GM12878 (cell line): ENCODE results near the gene EFHD1. TPM values are rescaled to one million over a fixed set of nuclear protein-coding genes. Genes with fewer than 3 reads are reported as not detected.

Source experiments
- ATAC-seq: fragments of 200-7000 bp; cut with Tn5 transposase; 3 replicates; pipeline ENCODE4 v1.9.1; 2020; ENCODE audit warnings: mild to moderate bottlenecking, moderate library complexity
- BruUV-seq: library from RNA; stranded (reverse); fragments of 400-500 nt; replicated peaks from 2 replicates; lab custom pipeline; 2021; lab: Mats Ljungman, UMichigan
- CTCF ChIA-PET: fragments of 300-600 bp; sonication (Branson Sonifier 250); formaldehyde crosslinking; extraction: SDS; loops from one replicate; lab custom pipeline; 2021; ENCODE audit warnings: inconsistent platforms; lab: Yijun Ruan, JAX
- POLR2A ChIA-PET: fragments of 350-600 bp; formaldehyde crosslinking; extraction: SDS; loops from one replicate; lab custom pipeline; 2021; ENCODE audit warnings: inconsistent platforms; lab: Charles Lee
- RAD21 ChIA-PET: fragments of 300-600 bp; sonication (Branson Sonifier 250); formaldehyde crosslinking; loops from one replicate; lab custom pipeline; 2023; ENCODE audit warnings: antibody characterized with exemption; ENCODE audit not compliant: unreplicated experiment; lab: Charles Lee
- SMC1A ChIA-PET: fragments of 300-600 bp; sonication (Branson Sonifier 250); formaldehyde crosslinking; loops from one replicate; lab custom pipeline; 2023; ENCODE audit not compliant: unreplicated experiment, uncharacterized antibody; lab: Charles Lee
- DNase-seq: peaks from one replicate; pipeline ENCODE4 v3.0.0-alpha.2; 2011; ENCODE audit warnings: low read depth, low spot score
- FAIRE-seq: peaks from 3 replicates; lab custom pipeline; 2011; peaks lifted over from hg19 to GRCh38; lab: Jason Lieb, UNC
- H2AFZ ChIP-seq: 2 replicates; pipeline ENCODE4 v1.6.0; 2011; ENCODE audit warnings: low read depth, low read length, control low read depth; ENCODE audit not compliant: control insufficient read depth
- H3K27ac ChIP-seq: 2 replicates; pipeline ENCODE4 v1.5.1; 2011; ENCODE audit warnings: control low read depth; ENCODE audit not compliant: control insufficient read depth, insufficient read depth
- H3K27me3 ChIP-seq, 2 experiments: replicated peaks in 1 of 2; 2 replicates each; pipeline versions ENCODE4 v1.6.0 to v1.6.1; 2011; ENCODE audit warnings: low read length in 1 of 2; ENCODE audit not compliant: control insufficient read depth in 2 of 2, insufficient read depth in 2 of 2
- H3K36me3 ChIP-seq, 2 experiments: 2 replicates each; pipeline ENCODE4 v1.5.1; 2011; ENCODE audit warnings: low read length in 1 of 2; ENCODE audit not compliant: control insufficient read depth in 2 of 2, insufficient read depth in 2 of 2
- H3K4me1 ChIP-seq: 2 replicates; pipeline ENCODE4 v1.6.1; 2011; ENCODE audit warnings: mild to moderate bottlenecking, low read length, moderate library complexity, mixed read lengths; ENCODE audit not compliant: control insufficient read depth, insufficient read depth
- H3K4me2 ChIP-seq: 2 replicates; pipeline ENCODE4 v1.6.0; 2011; ENCODE audit warnings: control low read depth; ENCODE audit not compliant: control insufficient read depth, insufficient read depth
- H3K4me3 ChIP-seq: fragments of 200-600 bp; sonication (generic); 2 replicates; pipeline ENCODE4 v1.5.1; 2016
- H3K79me2 ChIP-seq: 2 replicates; pipeline ENCODE4 v1.6.0; 2011; ENCODE audit warnings: low read length; ENCODE audit not compliant: control insufficient read depth, insufficient read depth
- H3K9ac ChIP-seq: 2 replicates; pipeline ENCODE4 v1.8.0; 2011; ENCODE audit warnings: low read length, control low read depth, mixed read lengths; ENCODE audit not compliant: control insufficient read depth, insufficient read depth
- H3K9me3 ChIP-seq: replicated peaks from 3 replicates; pipeline ENCODE4 v1.5.1; 2011; ENCODE audit warnings: mild to moderate bottlenecking, low read length; ENCODE audit not compliant: control insufficient read depth, insufficient read depth
- H4K20me1 ChIP-seq: 2 replicates; pipeline ENCODE4 v1.6.0; 2011; ENCODE audit not compliant: control insufficient read depth, insufficient read depth
- ASH2L ChIP-seq: fragments of 300-600, 200-600 bp; sonication (generic); IDR thresholded peaks from 2 replicates; pipeline ENCODE4 v1.6.1; 2017; ENCODE audit warnings: low read depth, mild to moderate bottlenecking, borderline replicate concordance
- E2F4 ChIP-seq: IDR thresholded peaks from 2 replicates; pipeline ENCODE4 v1.6.1; 2012; ENCODE audit warnings: low read depth, low read length, improper control_type of control experiment
- KAT2A ChIP-seq: conservative IDR thresholded peaks from 2 replicates; pipeline ENCODE4 v1.6.1; 2011; ENCODE audit warnings: low read depth, low read length; ENCODE audit not compliant: control insufficient read depth
- KLF5 ChIP-seq: fragments of 450-650 bp; IDR thresholded peaks from 2 replicates; pipeline ENCODE4 v1.6.1; 2014; ENCODE audit warnings: mild to moderate bottlenecking; ENCODE audit not compliant: partially characterized antibody
- MEF2B ChIP-seq: fragments of 450-650 bp; IDR thresholded peaks from 2 replicates; pipeline ENCODE4 v1.6.1; 2018; ENCODE audit warnings: mild to moderate bottlenecking, moderate library complexity; ENCODE audit not compliant: partially characterized antibody, poor library complexity, severe bottlenecking
- NBN ChIP-seq: fragments of 450-650 bp; IDR thresholded peaks from 2 replicates; pipeline ENCODE4 v1.6.1; 2016
- NRF1 ChIP-seq: conservative IDR thresholded peaks from 2 replicates; pipeline ENCODE4 v1.6.1; 2011; ENCODE audit warnings: mild to moderate bottlenecking, low read depth, low read length, improper control_type of control experiment
- RFX5 ChIP-seq: IDR thresholded peaks from 2 replicates; pipeline ENCODE4 v1.6.1; 2011; ENCODE audit warnings: low read depth, low read length, improper control_type of control experiment
- SIN3A ChIP-seq: IDR thresholded peaks from 2 replicates; pipeline ENCODE4 v1.6.1; 2012; ENCODE audit warnings: low read depth, low read length, improper control_type of control experiment
- SMC3 ChIP-seq: IDR thresholded peaks from 2 replicates; pipeline ENCODE4 v1.6.1; 2011; ENCODE audit warnings: low read length, improper control_type of control experiment, borderline replicate concordance
- TBL1XR1 ChIP-seq: IDR thresholded peaks from 2 replicates; pipeline ENCODE4 v1.6.1; 2012; ENCODE audit warnings: low read depth, low read length, improper control_type of control experiment
- TCF7 ChIP-seq: IDR thresholded peaks from 2 replicates; pipeline ENCODE4 v1.6.1; 2014; ENCODE audit warnings: antibody characterized with exemption, borderline replicate concordance
- ZNF622 ChIP-seq: fragments of 450-650 bp; IDR thresholded peaks from 2 replicates; pipeline ENCODE4 v1.6.1; 2017; ENCODE audit warnings: mild to moderate bottlenecking, inconsistent platforms
- WGBS: methylation state at CpG from one replicate; pipeline ENCODE4 v1.1.6; 2016; ENCODE audit warnings: low lambda C conversion rate; ENCODE audit not compliant: insufficient replicate concordance, insufficient coverage; ENCODE audit errors: missing lambda C conversion rate; 5-methylcytosine and 5-hydroxymethylcytosine counted together
- in situ Hi-C: fragments of 300-500 bp; cut with MboI; formaldehyde crosslinking; loops from 9 replicates; pipeline ENCODE4 v1.14.3; 2018; ENCODE audit warnings: mixed read lengths
- intact Hi-C: fragments of 100-400 bp; cut with micrococcal nuclease; formaldehyde crosslinking; loops from one replicate; pipeline ENCODE4 v1.14.2; 2022; ENCODE audit not compliant: unreplicated experiment
- polyA plus RNA-seq, 11 experiments: library from polyadenylated mRNA; depleted of rRNA in 4 of 11; unstranded in 6 of 11; stranded (reverse) in 5 of 11; fragments of >200 nt; fragmentation: Nextera tagmentation in 4 of 11; fragmentation: Illumina TruSeq in 1 of 11; extraction: Ambion mirVana in 4 of 11; extraction: Trizol in 1 of 11; gene quantifications; 1 replicate in 1 of 11; 2 replicates in 10 of 11; pipeline versions ENCODE4 v1.2.1 to v1.2.3, GENCODE V29; 2011 to 2016; ENCODE audit warnings: inconsistent platforms in 2 of 11, missing spikeins in 2 of 11, low read depth in 1 of 11
- total RNA-seq, 4 experiments: library from RNA; depleted of rRNA in 3 of 4; stranded (reverse); fragments of >200 nt in 3 of 4; fragmentation: Illumina TruSeq in 1 of 4; extraction: Trizol in 1 of 4; gene quantifications; 2 replicates each; pipeline versions ENCODE4 v1.2.1 to v1.2.3, GENCODE V29; 2013 to 2021
- TF ChIP-seq, protein P1 (sequence below): IDR thresholded peaks from 2 replicates; pipeline ENCODE4 v1.6.1; 2011; ENCODE audit warnings: mild to moderate bottlenecking, low read depth, low read length, moderate library complexity; ENCODE audit not compliant: insufficient replicate concordance

Gene EFHD1
- total and polyA plus RNA-seq, 10 of the 15 experiments (the other 5 are each of a cell fraction or from before 2014, with no cell fraction given), result 0.07 TPM; not detected in 9

- H3K27ac ChIP-seq, result no peak overlapping the region
- no peaks in the 10 kb centered on the region for H3K79me2 ChIP-seq
- H3K27me3 ChIP-seq, result no peaks in the 10 kb centered on the region; a peak in 1 of 4 replicates
- no peaks in the 10 kb centered on the region for H3K9me3 ChIP-seq
- ATAC-seq (no peak), DNase-seq (no peak), FAIRE-seq (no peak)
- TF ChIP-seq SMC3 (no peak), SIN3A (no peak), KLF5 (no peak), NRF1 (no peak), ASH2L (no peak), RFX5 (no peak)
- no TSS peak for BruUV-seq
- ChIA-PET CTCF (interaction anchor here (0.6 kb wide), 1 partner anchor 374 kb away, joined by 3 read pairs; no protein-coding TSS in a partner anchor), POLR2A (interaction anchor here (0.6 to 0.7 kb wide), 2 partner anchors 167 to 282 kb away, joined by 6 read pairs; no protein-coding TSS in a partner anchor), SMC1A (no interaction called here), RAD21 (no interaction called here)
- WGBS, result 71% methylated on average over 6 of the region's 7 CpGs
- no peaks in the 10 kb centered on the region for H4K20me1 ChIP-seq
- no peak overlapping the region for H3K9ac ChIP-seq
- in situ Hi-C loops (no loop called here), intact Hi-C loops (no loop called here)
- H2AFZ ChIP-seq, result no peak overlapping the region
- no peaks in the 10 kb centered on the region for H3K4me1 ChIP-seq
- H3K4me2 ChIP-seq, result no peak overlapping the region
- no peaks in the 10 kb centered on the region for H3K36me3 ChIP-seq
- no peak overlapping the region for H3K4me3 ChIP-seq
These were observed 54.8 kb downstream of the EFHD1 start for GRCh38 chr2:232688201-232688600.

DNA sequence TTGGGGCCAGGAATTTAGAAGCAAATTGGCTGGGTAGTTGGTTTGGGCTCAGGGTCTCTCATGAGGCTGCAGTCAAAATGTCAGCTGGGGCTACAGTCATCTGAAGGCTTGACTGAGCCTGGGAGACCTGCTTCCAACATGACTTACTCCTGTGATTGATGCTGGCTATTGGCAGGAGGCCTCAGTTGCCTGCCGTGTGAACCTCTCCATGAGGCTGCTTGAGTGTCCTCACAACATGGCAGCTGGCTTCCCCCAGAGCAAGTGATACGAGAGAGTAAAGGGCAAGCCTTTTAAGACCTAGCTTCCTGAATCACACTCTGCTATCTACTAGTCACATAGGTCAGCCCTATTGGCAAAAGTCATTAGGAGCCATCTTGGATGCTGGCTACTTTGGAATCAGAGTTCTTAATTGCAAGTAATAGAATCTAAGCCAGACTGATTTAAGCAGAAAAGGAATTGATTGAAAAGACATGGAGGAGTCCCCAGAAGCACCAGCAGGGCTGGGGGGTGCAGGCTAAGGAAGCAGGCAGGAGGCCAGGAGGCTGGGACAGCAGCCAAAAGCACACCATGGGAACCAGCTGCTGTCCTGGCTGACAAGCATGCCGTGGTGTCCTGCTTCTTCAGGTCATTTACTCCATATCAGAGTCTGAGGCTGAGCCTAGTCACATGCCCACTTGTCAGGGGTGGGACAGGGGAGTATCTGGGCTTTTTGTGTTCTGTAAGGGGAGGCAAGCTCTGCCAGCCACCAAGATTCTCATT is 55.9 kb downstream of the EFHD1 start:
- ChIA-PET SMC1A (no interaction called here), POLR2A (no interaction called here), CTCF (no interaction called here), RAD21 (no interaction called here)
- WGBS, result 33% methylated on average over 3 of the region's 3 CpGs
- Histone ChIP-seq H3K4me3 (no peak overlapping the region), H3K79me2 (no peaks in the 10 kb centered on the region), H3K9ac (no peak overlapping the region), H3K9me3 (no peaks in the 10 kb centered on the region), H3K27ac (no peak overlapping the region), H3K4me1 (no peaks in the 10 kb centered on the region), H3K36me3 (no peaks in the 10 kb centered on the region), H2AFZ (no peak overlapping the region), H3K27me3 (no peaks in the 10 kb centered on the region), H3K4me2 (no peak overlapping the region), H4K20me1 (no peaks in the 10 kb centered on the region)
- ATAC-seq (no peak), FAIRE-seq (no peak), DNase-seq (no peak)
- no TSS peak for BruUV-seq
- intact Hi-C loops (no loop called here), in situ Hi-C loops (no loop called here)
- TF ChIP-seq, protein P1, sequence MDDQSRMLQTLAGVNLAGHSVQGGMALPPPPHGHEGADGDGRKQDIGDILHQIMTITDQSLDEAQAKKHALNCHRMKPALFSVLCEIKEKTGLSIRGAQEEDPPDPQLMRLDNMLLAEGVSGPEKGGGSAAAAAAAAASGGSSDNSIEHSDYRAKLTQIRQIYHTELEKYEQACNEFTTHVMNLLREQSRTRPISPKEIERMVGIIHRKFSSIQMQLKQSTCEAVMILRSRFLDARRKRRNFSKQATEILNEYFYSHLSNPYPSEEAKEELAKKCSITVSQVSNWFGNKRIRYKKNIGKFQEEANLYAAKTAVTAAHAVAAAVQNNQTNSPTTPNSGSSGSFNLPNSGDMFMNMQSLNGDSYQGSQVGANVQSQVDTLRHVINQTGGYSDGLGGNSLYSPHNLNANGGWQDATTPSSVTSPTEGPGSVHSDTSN, result no peak
- TF ChIP-seq KAT2A, result no peak
- TF ChIP-seq ZNF622, result no peak
- no peak for TF ChIP-seq E2F4
- no peak for TF ChIP-seq TCF7
- TF ChIP-seq NBN, result no peak
- TF ChIP-seq MEF2B, result no peak
- TF ChIP-seq TBL1XR1, result no peak
